Measurements from ENCODE around the gene TRAK1.
A peak's percentile ranks its signal among the peaks of the same experiment; 100 is the strongest.
"Not testable (repeated sequence)": the region's sequence is repeated elsewhere in the genome, so short reads cannot be mapped to it uniquely, and the experiment has no call there.

Gene TRAK1

DNA sequence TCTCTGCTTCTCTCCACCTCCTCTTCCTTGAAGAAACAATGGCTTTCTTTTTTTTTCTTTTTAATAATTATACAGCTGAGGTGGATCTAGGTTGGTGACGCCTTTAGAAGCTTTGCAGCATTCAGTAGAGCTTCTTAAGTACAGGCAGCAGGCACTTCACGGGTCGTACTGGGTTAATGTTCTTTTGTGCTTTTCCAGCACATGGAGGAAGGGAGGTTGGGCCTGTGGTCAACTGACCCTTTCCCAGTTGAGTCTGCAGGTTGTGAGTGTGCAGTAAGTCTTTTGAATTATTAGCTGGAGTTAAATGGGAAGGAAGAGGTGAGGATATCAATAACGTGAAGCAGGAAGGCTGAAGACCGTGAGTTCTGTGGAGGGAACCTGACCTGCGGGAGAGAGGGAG, 7.0 kb downstream of the TRAK1 start:
- no peak for DNase-seq

DNA sequence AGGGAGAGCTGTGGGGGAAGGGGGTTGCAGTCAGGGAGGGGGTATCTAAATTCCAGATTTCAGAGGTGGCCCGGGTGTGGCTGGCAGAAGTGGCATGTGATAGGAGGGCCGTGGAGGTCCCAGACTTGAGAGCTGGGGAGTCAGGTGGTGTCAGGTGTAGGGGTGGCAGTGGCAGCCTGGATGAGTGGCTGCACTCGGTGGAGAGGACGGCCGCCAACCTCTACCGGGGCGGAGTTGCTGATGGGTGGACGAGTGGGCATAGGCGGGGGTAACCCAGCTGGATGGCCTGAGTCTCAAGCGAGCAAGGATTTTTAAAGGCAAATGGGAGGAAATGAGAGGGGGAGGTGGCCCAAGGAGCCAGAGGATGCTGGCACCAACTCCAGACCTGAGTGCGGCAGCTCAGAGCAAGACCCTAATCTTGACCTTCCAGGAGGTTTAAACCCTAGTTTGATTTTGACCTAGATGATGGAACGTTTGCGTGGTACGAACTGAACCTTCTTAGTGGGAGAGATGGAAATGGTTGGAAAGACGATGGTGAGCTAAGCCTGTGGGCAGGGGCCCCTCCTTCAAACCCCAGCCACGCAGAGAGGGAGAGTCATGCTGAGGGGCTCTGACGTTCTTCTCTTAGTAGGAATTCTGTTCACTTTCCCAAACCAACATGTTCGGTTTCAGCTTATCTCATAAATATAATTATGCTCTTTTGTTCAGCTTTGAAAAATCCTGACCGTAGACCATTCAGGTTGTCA, 8.0 kb downstream of the TRAK1 start:
- DNase-seq: no peak

DNA sequence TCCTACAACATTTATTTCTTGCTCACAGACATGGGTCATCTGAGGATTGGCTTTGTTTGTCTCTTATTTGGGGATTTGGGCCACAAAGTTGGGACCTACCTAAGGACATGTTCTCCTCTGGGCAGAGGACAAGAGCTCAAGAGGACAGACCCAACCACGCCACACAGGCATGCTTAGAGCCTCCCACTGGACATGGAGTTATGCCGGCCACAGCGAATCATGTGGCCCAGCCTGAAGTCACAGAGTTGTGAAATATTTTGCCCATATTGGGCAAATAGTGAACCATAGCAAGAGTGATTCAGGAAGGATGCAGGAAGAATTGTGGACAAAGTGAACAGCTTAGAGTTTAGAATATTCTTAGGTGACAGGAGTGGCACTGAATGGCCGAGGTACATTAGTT, 9.9 kb downstream of the TRAK1 start:
- no peak for DNase-seq

DNA sequence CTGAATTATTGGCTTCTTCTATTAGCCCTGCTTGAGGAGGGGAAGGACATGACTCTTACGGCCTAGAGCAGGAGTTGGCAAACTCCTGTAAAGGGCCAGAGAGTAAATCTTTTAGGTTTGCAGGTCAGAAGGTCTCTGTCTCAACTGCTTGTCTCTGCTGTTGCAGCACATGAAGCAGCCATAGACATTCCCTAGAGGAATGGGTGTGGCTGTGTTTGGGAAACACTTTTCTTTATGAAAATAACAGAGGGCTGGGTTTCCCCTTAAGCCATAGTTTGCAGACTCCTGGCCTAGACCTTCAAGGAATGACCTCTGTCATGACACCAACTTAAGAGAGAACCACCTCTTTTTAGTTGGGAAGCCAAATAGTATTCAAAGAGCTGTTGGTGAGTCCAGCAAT, 10.3 kb downstream of the TRAK1 start:
- DNase-seq: no peak

- DNase-seq: no peak
These were observed 11.4 kb downstream of the TRAK1 start for GRCh38 chr3:42102571-42102970.

DNA sequence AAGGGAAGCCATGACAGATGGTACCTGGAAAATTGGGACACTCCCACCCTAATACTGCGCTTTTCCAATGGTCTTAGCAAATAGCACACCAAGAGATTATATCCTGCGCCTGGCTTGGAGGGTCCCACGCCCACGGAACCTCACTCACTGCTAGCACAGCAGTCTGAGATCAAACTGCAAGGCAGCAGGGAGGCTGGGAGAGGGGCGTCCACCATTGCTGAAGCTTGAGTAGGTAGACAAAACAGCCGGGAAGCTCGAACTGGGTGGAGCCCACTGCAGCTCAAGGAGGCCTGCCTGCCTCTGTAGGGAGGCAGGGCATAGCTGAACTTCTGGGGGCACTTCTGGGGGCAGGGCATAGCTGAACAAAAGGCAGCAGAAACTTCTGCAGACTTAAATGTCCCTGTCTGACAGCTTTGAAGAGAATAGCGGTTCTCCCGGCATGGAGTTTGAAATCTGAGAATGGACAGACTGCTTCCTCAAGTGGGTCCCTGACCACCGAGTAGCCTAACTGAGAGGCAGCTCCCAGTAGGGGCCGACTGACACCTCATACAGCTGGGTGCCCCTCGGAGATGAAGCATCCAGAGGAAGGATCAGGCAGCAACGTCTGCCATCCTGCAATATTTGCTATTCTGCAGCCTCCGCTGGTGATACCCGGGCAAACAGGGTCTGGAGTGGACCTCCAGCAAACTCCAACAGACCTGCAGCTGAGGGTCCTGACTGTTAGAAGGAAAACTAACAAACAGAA, 12.9 kb downstream of the TRAK1 start:
- not testable (repeated sequence) for DNase-seq

DNA sequence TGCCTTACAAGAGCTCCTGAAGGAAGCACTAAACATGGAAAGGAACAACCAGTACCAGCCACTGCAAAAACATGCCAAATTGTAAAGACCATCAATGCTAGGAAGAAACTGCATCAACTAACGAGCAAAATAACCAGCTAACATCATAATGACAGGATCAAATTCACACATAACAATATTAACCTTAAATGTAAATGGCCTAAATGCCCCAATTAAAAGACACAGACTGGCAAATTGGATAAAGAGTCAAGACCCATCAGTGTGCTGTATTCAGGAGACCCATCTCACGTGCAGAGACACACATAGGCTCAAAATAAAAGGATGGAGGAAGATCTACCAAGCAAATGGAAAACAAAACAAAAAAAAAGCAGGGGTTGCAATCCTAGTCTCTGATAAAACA, 14.8 kb downstream of the TRAK1 start:
- DNase-seq: not testable (repeated sequence)

GRCh38 chr3:42106646-42107045, 15.5 kb downstream of the TRAK1 start:
- DNase-seq: no peak

GRCh38 chr3:42110631-42111030, 19.5 kb downstream of the TRAK1 start:
- DNase-seq: no peak

DNA sequence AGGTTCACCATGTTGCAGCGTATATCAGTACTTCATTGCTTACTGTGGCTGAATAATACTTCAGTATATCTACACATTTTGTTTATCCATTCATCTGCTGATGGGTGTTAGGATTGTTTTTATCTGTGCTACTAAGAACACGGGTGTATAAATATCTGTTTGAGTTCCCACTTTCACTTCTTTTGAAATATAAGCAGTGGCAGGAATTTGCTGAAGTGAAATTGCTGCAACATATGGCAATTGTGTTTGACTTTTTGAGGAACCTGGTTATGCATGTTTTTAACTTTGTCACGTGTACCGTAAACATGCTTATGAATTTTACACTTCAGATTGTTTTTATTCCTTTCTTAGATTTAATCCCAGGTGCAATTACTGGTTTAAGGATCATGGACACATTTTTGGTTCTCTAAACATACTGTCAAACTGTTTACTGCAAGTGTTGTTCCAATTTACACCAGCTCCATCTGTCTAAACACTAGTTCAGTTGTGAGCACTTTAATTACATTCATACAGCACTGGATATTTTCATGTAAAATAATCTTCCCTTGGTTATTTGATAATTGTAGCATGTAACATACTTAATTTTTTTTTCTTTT, 23.1 kb downstream of the TRAK1 start:
- no peak for DNase-seq

DNA sequence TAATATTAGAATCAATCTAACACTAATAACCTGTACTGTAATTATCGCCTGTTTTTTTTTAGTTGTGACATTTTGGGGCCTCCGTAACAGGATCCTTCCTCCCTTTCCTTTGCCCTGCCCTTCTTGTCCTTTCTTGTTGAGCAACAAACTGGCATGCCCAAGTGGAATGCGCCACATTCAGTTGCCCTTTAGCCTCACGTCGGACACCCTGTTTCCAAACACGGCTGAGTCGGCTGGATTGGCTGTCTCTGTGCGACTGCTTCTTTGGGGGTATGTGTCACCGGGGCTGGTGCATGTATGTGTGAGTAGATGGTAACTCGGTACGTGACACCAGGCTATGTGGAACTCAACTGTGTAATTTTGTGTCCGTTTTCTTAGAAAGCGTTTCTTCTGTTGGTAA, 24.1 kb downstream of the TRAK1 start:
- DNase-seq: no peak

DNA sequence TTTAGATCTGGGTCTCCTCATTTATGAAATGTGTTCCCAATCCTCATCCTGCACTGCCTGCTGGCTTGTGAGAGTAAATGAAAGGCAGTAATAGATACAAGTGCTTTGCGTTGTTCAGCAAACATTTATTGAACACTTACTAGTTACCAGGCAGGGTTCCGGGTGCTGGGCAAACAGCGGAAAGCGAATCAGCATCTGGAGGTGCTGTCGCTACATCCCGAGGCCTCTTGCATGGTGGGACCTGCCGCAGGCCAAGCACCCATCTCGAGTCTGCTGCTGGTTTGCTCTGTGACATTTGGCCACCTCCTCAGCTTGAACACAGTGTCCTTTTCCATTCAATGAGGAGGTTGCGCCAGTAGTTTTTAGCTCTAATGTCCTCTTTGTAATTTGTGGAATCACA, 24.8 kb downstream of the TRAK1 start:
- DNase-seq: no peak

DNA sequence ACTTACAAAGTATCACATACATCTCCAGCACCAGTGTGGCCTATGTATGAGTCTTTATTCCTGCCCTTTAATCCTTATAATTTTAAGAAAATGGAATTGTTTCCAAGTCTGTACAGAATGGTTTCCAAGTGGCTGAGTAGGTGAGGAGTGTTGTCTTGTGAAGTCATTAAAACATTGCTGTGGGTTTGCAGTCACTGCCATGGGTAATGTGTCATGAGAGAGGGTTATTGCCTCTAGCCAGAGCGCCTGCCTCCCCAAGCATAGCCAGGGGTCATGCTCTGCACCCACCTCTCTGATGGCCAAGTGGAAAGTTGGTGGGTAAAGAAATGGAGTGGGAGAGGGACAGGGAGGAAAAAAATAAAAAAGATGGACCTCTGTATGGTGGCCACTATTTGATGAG, 25.3 kb downstream of the TRAK1 start:
- no peak for DNase-seq

GRCh38 chr3:42117175-42118008, 26.2 kb downstream of the TRAK1 start:
- DNase-seq: no peak

- DNase-seq: peak; percentile 4
These were observed 27.7 kb downstream of the TRAK1 start for GRCh38 chr3:42118762-42119361.

GRCh38 chr3:42119561-42120355, 28.6 kb downstream of the TRAK1 start:
- no peak for DNase-seq

- DNase-seq: no peak
These were observed 29.7 kb downstream of the TRAK1 start for GRCh38 chr3:42120866-42121265.

GRCh38 chr3:42122261-42123011, 31.3 kb downstream of the TRAK1 start:
- DNase-seq: no peak

DNA sequence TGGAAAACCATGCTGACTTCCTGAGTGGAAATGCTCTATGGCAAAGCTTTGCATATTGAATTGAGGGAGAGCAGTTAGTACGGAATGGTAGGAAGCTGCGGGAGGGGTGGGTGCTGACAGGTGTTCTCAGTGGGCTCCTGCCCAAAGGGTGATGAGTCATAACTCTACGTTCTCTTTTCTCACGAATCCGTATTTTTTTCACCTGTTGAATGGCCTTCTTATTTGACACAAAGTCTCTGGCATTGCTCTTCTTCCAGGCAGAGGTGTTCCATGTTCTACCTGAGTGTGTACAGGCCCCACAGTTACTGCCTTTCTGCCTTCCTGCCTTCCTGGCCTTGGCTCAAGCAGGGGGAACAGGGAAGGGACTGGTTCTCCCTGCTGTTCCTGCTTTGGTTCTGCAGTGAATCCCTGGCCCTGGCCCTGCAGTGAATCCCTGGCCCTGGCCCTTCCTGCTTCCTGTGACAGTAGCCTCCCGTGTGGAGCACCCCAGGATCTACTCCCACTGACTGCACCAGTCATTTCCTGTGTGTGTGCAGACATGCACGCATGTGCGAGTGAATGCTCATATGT, 31.9 kb downstream of the TRAK1 start:
- no peak for DNase-seq

DNA sequence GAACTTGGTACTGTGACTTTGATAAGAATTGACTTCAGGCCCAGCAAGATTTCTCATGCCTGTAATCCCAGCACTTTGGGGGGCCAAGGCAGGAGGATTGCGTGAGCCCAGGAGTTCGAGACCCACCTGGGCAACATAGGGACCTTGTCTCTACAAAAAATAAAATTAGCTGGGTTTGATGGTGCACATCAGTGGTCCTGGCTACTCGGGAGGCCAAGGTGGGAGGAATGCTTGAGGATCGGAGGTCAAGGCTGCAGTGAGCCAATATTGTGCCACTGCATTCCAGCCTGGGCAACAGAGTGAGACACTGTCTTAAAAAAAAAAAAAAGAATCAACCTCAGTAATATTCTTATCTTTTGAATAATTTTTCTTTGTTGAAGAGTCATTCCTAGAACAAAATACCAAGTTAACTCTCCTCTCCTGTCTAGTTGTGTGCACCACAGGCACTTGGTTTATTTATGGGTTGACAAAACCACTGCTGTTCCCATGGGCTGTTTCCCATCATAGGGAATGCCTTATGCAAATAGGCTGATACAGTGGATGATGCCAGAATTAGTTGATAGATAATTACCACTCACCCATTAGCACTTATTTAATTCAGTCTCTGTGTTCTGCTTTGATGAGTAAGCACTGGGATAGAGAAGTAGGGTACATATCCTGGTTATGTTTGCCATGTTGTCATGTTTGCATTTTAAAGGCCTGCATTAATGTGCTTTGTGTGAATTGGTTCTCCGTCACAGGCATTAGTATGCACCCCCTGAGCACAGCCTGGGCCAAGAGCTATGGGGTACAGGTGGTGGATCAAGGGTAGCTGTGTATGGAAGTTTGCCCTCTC, 32.9 kb downstream of the TRAK1 start:
- DNase-seq: no peak

Data from NCI-H1092 treated with DMSO at 0.1 percent for 48 hours (cell line).